NCI-H1694 (cell line): ENCODE results near the gene LRRIQ4.

Experiments
- DNase-seq: peaks from one replicate; lab custom pipeline; 2025; lab: John Stamatoyannopoulos, UW

LRRIQ4 gene

DNA sequence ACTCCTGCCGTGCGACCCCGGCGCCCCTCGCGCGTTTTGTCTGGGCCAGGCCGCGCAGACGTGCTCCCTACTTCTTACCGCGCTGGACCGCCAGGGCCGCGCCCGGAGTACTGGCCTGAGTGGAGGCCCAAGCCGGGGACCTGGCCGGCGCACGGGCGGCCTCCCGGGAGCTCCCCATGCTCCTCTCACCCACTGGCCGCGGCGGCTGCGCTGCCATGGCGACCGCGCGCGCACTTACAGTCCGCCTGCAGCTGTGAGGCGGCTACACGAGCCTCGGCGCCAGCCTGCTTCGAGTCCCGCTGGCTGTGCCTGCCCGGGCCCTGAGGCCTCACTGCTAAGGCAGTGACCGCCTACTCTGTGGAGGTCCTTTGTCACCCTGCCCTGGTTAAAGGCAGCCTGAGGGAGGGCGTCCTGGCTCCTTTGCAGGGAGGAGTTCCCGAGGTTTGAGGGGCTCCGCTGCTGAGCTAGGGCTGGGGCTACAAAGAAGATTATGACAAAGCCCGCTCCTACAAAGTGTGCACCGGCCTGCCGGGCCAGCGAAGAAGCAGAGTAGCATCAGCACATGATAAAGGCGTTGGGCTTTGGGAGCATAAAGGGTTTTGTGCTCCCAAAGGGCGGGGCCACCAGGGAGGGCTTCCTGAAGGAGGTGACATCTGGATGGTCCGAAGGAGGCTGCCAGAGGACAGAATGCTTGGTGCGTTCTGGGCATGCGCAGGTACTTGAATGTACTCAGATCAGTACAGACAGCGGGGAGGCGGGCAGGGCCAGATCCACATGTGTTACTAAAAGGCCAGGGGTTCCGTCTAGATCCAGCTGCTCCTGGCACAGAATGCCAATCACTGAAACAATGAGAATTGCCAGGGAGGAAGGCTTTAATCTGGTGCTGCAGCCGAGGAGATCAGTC, at the start of gene LRRIQ4, which contains the start of gene LRRC34:
Gene LRRIQ4, plus strand, starts transcription at position 539 of the 904 bp plus-strand sequence. CDS start 9,052 bp downstream, outside the sequence.
Gene LRRC34, minus strand, starts transcription at position 573 of the 904 bp plus-strand sequence. Its CDS starts 356 bp downstream, at position 217.
- peak; percentile 84 for DNase-seq

DNA sequence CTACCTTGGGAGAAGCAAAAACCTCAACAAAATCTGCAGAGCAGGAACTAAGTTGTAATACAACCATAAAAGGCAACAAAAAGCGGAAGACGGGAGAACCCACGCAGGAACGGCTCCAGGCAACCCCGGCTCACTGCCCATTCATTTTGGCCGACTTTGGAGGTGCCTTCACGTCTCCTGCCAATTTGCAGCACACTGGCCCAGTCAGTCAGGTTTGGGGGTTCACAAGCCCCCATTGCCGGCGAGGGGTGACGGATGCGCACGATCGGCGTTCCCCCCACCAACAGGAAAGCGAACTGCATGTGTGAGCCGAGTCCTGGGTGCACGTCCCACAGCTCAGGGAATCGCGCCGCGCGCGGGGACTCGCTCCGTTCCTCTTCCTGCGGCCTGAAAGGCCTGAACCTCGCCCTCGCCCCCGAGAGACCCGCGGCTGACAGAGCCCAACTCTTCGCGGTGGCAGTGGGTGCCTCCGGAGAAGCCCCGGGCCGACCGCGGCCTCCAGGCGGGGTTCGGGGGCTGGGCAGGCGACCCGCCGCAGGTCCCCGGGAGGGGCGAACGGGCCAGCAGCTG, 48.3 kb upstream of the LRRIQ4 start:
- no peak for DNase-seq

DNA sequence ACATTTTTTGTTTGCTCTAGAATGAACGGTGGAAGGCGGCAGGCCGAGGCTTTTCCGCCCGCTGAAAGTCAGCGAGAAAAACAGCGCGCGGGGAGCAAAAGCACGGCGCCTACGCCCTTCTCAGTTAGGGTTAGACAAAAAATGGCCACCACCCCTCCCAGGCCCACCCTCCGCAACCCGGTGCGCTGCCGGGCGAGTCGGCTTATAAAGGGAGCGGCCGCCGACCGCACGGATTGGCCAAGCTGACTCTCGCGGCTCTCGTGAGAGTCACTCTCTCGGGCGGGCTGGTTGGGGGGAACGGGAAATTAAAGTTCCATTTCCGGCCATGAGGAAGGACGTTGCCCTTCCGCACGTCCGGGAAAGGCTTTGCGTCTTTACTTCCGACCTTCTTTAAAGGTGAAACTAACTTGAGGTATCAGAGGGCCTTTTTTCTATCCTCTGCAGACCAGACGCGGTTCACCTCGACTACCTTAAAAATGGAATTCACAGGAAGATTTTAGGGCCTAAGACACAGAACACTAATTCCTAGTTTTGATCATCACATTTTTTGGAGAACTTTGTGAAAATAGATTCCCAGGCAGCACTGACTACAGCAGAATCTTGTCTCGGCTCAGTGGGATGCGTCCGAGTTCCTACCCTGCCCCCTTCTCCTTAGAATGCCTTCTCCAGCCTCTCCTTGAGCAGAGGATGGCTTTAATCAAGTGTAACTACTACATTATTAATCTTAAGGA, 47.6 kb upstream of the LRRIQ4 start, which contains the start of gene TERC:
Gene TERC, minus strand, starts transcription at position 179 of the 731 bp plus-strand sequence.
- peak; percentile 70 for DNase-seq

DNA sequence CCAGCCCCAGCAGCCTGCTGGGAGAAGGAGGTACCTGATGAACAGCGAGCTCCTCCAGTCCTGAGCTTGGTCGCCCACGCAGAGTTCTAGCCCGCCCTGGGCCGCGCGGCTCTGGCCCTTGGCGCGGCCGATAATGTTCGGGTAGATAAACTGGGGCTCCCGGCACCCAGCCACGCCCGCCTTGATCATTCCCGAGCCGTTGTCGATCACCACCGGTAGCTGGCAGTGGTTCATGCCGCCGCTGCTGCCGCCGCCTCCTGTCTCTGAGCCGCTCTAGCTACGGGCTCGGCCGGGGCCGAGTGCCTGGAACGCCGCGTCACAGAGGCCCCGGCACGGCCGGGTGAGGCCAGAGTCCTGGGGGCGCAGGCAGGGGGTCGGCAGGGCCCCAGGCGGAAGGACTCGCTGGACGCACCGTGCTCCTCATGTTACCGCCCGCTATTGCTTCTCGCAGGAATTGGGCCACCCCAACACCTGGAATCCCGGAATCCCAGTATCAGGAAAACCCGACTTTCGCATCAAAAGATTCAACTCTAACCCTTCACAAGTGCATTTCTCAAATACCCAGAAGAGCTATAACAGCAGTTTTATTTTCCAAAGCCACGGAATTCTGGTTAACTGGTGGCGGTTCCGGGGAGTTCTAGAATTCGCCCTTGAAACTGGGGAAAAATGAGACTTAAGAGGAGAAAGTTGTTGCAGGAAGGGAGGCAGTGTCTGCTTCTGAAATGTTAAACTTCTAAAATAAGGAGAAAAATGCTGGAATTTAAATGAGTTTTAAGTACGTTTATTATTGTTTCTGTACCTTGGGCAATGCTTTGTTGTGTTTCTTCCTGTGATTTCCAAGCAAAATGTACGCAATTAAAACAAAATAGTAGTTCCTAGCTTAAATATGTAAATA, 43.1 kb upstream of the LRRIQ4 start, which contains the start of gene ACTRT3:
Gene ACTRT3, minus strand, starts transcription at position 275 of the 895 bp plus-strand sequence. Its CDS starts 41 bp downstream, at position 234.
- DNase-seq = no peak

DNA sequence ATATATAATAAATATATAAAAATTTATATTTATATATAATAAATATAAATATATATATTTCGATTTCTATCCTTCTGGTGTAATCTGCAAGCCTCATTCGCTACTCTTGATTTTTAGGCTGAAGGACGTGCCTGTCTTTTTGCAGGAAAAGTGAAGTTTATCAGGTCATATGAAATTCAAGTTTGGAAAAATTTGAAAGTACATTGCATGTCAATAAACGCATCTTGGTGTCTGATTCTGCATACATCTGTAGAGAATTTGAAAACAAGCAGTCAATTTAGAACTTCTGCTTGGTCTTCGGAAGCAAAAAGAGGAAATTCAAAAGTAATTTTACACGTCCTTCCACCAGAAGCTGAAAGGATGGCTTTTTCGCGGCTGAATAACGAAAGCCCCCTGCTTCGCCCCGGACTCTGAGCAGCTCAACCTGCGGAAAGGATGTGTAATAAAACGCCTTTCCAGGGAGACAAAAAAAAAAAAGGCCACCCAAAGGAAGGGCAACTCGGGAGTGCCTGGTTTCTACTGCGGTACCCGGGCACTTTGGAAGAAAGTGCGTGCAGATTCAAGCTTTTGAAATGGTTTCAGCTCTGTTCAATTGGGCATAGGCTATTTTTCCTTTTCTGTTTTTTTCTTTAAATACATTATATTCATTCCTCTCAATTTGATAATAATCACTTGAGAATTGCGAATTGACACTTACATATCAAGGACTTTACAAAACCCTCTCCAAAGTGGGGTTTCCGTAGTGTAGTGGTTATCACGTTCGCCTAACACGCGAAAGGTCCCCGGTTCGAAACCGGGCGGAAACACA, 41.0 kb upstream of the LRRIQ4 start:
- DNase-seq = peak; percentile 92

DNA sequence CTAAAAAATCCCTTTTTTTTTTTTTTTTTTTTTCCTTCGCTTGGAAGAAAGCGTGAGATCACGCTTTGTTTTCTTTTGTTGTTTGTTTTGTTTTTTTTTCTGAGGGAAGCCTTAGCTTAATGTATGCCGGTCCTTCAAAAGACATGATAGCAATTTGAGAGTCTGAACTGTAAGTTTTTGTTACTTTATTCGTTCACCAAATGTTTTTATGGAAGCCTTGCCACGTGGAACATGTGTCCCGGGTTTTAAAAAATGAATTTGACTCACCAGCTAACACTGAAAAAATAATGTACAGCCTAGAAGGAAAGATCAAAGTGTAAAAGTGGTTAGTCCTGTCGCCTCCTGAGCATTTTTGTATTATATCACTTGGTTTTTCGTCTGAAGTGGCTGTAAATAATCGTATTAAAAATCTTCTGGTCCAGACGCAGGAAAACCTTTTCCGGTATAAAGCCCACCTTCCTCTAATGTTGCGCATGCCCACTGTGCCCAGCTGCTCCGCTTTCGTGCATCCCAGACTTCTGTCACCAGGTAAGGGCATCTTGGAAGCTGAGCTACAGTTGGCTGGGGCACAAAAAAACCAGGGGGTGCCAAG, 40.3 kb upstream of the LRRIQ4 start:
- peak; percentile 89 for DNase-seq

DNA sequence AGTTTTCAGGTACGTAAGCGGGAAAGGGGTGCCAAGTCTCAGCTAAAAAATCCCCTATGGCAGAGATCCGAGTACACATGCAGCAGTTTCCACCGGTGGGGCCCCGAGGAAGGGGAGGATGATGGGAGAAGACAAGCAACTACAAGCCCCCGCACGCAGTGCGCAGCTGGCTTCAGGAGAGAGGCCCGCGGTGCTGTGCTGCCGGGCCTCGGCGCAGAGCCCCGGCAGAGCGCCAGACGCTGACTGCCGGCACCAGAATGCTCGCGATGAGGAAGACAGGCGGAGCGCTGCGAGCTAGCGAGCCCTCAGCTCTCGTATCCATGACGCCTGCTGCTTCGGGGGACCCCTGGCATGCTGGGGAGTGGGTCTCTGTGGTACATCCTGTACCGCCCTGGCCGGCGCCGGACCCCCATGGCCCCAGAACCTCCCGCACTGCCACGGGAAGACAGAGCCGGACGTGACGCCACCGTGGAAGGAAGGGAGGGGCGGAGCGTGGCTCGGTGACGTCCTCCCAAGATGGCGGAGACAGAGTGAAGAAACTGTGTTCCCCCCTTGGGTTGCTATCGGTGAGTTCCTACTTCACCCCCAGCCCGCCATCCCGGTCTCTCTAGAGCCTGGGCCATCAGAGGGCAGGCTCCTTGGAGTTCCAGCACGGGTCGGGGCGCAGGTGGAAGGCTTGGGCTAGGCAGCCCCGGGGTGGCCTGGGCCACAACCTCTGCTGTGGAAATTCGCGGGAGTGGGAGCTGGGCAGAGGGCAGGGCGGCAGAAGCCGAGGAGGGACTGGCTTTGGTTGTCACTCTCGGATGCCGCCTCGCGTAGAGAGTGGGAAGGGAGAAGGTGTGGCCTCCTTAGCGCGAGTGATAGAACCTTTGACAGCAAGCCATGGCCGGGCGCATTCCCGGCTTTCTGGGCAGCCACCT, 39.5 kb upstream of the LRRIQ4 start, which contains the start of gene MYNN:
Gene MYNN, plus strand, starts transcription at position 500 of the 920 bp plus-strand sequence. CDS start 900 bp downstream, outside the sequence.
- peak; percentile 87 for DNase-seq

DNA sequence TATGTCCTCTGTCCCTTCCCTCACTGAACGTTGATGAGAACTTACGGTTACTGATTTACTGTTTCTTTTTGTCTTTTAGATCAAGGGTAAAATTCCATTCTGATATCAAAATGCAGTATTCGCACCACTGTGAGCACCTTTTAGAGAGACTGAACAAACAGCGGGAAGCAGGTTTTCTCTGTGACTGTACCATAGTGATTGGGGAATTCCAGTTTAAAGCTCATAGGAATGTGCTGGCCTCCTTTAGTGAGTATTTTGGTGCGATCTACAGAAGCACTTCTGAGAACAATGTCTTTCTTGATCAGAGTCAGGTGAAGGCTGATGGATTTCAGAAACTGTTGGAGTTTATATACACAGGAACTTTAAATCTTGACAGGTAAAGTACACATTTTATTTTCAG, 38.5 kb upstream of the LRRIQ4 start:
- no peak for DNase-seq

DNA sequence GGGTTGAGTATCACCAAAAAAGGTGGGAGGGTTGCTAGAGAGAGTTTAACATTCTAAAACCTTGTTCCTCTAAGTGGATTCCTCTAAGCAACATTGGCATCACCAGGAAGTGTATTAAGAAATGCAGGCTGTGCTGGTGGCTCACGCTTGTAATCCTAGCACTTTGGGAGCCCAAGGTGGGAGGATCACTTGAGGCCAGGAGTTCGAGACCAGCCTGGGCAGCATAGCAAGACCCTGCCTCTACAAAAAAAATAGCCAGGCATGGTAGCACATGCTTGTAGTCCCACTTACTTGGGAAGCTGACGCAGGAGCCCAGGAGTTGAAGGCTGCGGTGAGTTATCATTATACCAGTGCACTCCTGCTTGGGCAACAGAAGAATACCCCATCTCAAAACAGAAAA, 34.8 kb upstream of the LRRIQ4 start:
- no peak for DNase-seq

DNA sequence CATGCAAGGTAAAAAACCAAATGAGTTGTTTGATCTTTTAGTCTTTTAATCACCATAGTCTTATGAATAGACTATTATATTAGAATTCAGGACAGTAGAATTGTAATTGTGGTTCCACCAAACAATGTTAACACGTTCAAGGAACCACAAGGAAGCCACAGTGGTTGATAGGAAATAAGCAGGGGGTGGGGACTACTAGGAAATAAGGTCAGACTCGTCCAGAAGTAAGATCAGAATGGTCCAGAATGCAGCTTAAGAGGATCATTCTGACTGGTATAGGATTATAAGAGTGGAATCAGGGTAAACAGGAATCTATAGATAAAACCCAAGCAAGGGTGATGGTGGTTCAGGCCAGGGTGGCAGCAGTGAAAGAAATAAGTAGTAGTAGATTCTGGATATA, 31.9 kb upstream of the LRRIQ4 start:
- DNase-seq = no peak

DNA sequence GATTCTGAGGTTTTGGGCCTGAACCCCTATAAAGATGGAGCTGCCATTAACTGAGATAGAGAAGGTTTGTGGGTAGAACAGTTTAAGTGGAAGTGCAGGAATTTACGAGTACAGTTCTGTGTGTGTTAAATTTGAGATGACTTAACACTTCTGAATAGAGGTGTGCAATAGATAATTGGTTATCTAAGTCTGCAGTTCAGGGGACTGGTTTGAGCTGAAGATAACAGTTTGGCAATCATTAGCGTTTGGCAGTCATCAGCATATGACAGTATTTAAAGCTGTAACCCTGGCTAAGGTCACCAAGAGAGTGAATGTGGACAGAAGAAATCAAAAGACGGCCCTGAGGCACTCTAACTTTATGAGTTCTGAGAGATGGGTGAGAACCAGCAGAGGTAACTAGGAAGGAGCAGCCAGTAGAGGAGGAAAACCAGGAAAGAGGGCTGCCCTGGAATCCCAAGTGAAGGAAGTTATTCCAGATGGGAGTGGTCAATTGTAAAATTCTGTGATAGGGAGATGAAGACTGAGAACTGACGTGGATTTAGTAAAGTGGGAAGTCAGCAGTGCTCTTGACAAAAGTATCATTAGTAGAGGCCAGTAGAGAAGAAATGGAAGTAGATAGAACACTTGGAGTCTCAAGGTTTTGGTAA, 31.3 kb upstream of the LRRIQ4 start:
- DNase-seq = no peak

DNA sequence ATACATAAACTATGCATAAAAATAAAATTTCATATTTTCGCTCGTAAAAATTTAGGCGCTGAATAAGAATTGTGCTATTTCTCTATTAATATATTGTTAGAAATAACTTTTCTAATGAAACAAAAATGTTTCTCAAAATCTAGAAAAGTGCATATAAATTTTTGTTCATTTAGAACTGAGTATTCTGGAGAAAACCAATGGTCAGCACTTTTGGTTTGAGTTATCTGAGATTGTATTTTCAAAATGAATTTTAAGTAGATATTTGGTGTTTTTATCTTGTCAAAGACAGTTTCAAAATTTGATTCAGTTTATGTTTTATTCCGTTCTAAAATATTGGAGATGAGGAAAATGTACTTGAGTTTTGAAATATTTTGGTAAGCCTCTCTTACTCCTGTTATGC, 25.6 kb upstream of the LRRIQ4 start:
- no peak for DNase-seq

DNA sequence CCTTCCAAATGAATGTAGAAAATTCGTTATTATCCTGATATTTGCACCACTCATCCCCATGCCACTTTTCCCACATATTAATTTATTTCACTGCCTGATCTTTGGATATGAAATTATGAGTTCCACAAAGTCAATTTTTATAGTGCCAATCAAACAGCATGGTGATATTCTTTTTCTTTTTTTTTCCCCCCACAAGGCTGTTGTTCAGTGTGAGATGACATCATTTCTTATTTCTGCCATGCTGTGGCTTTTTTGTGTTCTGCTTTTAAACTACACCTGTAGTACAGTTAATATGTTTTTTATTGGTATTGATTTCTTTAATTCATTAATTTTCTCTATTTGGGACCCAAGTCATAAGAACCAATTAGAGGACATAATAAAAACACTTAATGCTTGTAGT, 24.9 kb upstream of the LRRIQ4 start:
- DNase-seq = no peak

DNA sequence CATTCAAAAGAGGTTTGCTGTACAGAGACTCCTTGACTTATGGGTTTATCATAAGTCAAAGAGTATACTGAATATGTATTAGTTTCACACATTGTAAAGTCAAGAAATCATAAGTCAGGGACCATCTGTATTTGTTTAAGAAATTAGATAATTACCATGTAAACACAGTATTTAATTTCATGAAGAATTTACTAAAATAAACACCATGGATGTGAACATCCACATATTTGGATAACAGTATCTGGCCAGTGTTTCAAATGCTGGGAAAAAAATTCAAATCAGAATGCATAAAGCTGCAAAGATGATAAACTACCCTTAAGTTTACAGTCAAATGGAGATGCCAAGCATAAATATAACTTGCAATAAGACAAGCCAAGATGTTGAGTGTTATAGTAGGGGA, 22.5 kb upstream of the LRRIQ4 start:
- no peak for DNase-seq

DNA sequence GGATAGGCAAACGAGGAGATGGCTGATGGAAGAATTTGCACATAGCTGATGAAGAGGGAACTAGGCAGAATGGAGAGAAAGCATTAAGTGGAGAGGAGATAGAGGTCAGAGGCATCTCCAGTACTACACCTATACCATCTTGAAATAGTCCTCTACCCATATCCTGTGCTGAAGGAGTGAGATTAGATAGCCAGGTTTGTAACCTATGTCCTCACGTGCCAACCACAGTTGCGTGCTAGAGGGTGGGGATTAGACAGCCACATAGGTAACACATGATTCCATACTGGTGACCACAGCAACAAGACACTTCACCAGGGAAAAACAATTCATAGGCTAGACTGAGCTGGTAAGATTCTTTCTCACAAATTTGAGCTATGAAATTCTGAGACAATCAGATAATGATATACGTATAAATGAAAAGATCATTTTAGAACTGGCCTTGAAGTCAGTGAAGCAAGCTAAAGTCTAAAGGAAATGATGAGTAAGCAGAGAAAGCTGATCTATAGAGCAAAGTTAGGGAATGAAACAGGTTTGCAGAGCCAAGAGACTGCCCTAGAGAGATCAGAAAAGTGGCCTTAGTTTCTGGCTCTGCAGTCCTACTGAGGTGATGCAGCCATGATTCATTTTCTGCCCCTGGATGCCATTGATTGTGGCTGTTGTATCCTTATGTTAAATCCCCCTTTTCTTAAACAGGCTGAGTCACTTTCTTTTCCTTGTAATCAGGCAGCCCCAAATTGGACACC, 21.8 kb upstream of the LRRIQ4 start:
- no peak for DNase-seq

DNA sequence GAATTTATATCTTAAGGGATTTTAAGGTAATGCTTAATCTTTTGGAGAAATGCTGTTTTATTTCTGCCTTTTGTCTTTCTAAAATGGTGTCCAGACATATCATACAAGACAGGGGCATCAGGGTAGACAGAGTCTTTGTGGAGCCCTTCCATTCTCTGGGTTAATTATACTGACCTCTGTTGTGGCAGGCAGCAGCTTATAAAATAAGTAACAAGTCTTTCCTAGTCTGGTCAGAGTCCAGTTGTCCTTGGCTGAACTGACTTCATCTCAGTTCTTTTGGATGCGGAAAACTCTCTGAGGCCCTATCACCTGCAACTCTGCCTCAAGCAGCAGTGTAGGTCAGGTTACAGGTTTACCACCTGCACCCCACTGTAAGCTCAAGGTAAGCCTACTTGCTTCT, 20.3 kb upstream of the LRRIQ4 start:
- DNase-seq = no peak

DNA sequence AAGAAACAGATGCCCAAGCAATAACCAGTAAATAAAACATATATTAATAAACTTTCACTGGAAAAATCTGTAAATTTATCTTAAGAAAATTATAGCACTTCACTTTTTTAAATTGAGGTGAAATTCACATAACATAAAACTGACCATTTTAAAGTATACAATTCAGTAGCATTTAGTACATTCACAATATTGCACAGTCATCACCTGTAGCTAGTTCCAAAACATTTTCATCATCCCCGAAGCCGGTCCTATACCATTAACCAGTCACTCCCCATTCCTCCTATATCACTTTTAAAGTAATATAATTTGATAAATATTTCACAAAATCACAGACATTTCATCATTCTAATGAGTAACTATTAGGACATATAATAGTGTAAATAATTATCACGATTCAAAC, 8.0 kb upstream of the LRRIQ4 start:
- no peak for DNase-seq
